Fibroblast of skin of left biceps (primary cell): ENCODE measurements around the gene SZRD1.
A peak's percentile ranks its signal among the peaks of the same experiment; 100 is the strongest.
"Not testable (repeated sequence)": the region's sequence is repeated elsewhere in the genome, so short reads cannot be mapped to it uniquely, and the experiment has no call there.

Experiments
- DNase-seq, 2 experiments: peaks; one replicate each; pipeline ENCODE4 v3.0.0-alpha.2; 2013; ENCODE audit warnings: low read depth in 2 of 2

The SZRD1 gene

GRCh38 chr1:16366722-16367257 is at the start of gene SZRD1:
TSS of gene SZRD1 (plus strand) at chr1:16367242. CDS start at chr1:16367258, 16 bp downstream.
- DNase-seq: peak; percentile 99

- DNase-seq: no peak
These were observed 48.5 kb upstream of the SZRD1 start for GRCh38 chr1:16318555-16318954.

GRCh38 chr1:16321176-16321867 is 45.7 kb upstream of the SZRD1 start:
- peak in 1 of 2 experiments; percentile 2 for DNase-seq

GRCh38 chr1:16324456-16324890 is 42.6 kb upstream of the SZRD1 start:
- peak; percentile 42 to 46 for DNase-seq

GRCh38 chr1:16326833-16327404 is 40.1 kb upstream of the SZRD1 start:
- no peak for DNase-seq

GRCh38 chr1:16334655-16335340 is 32.2 kb upstream of the SZRD1 start:
- DNase-seq: no peak

- DNase-seq: no peak
These were observed 28.1 kb upstream of the SZRD1 start for GRCh38 chr1:16338961-16339360.

GRCh38 chr1:16340673-16341072 is 26.4 kb upstream of the SZRD1 start:
- DNase-seq: no peak

GRCh38 chr1:16342331-16343062 is 24.5 kb upstream of the SZRD1 start:
- no peak for DNase-seq

GRCh38 chr1:16343276-16343675 is 23.8 kb upstream of the SZRD1 start:
- not testable (repeated sequence) for DNase-seq

GRCh38 chr1:16348414-16349182 is 18.4 kb upstream of the SZRD1 start:
- no peak for DNase-seq

- DNase-seq: no peak
These were observed 17.1 kb upstream of the SZRD1 start for GRCh38 chr1:16349847-16350406.

GRCh38 chr1:16351456-16351993 is 15.5 kb upstream of the SZRD1 start:
- DNase-seq: no peak

- DNase-seq: peak; percentile 82 to 85
These were observed 14.8 kb upstream of the SZRD1 start, which contains the start of gene FBXO42 for GRCh38 chr1:16351994-16352841. TSS of gene FBXO42 (minus strand) at chr1:16352480. CDS start at chr1:16315418, 37,062 bp downstream.

- DNase-seq: no peak
These were observed 14.1 kb upstream of the SZRD1 start for GRCh38 chr1:16352842-16353535.

GRCh38 chr1:16354619-16355018 is 12.4 kb upstream of the SZRD1 start:
- no peak for DNase-seq

GRCh38 chr1:16356867-16357266 is 10.2 kb upstream of the SZRD1 start:
- DNase-seq: no peak

- DNase-seq: not testable (repeated sequence)
These were observed 1.9 kb upstream of the SZRD1 start for GRCh38 chr1:16365146-16365498.
